K562 (cell line): ENCODE data around the gene ZFPM1. TPM values are rescaled to one million over a fixed set of nuclear protein-coding genes. Genes with fewer than 3 reads are reported as not detected.

Experiments used
- AFF4 ChIP-seq: sonication (generic); formaldehyde crosslinking; IDR thresholded peaks from 2 replicates; pipeline ENCODE4 v1.8.0; 2023; ENCODE audit warnings: mild to moderate bottlenecking, missing genetic modification reagents
- BCOR ChIP-seq: fragments of 450-650 bp; IDR thresholded peaks from 2 replicates; pipeline ENCODE4 v1.6.1; 2016
- BRF2 ChIP-seq: IDR thresholded peaks from 3 replicates; pipeline ENCODE4 v1.6.1; 2011; ENCODE audit warnings: borderline replicate concordance, mild to moderate bottlenecking; ENCODE audit not compliant: insufficient read length, insufficient read depth
- CC2D1A ChIP-seq: fragments of 450-650 bp; IDR thresholded peaks from 2 replicates; pipeline ENCODE4 v1.6.1; 2017; ENCODE audit warnings: mild to moderate bottlenecking
- FUS ChIP-seq: fragments of 200-400 bp; formaldehyde crosslinking; optimal IDR thresholded peaks from 2 replicates; pipeline ENCODE3; 2017; ENCODE audit warnings: low read depth, low read length
- HNRNPLL ChIP-seq: fragments of 200-400 bp; formaldehyde crosslinking; IDR thresholded peaks from 2 replicates; pipeline ENCODE4 v1.6.1; 2017; ENCODE audit warnings: low read length, low read depth, mild to moderate bottlenecking; ENCODE audit not compliant: poor library complexity, severe bottlenecking
- HOXB6 ChIP-seq: fragments of 250-450 bp; sonication (Bioruptor Pico); IDR thresholded peaks from 2 replicates; pipeline ENCODE4 v1.5.1; 2022; ENCODE audit warnings: mild to moderate bottlenecking, borderline replicate concordance
- KLF10 ChIP-seq: fragments of 250-450 bp; sonication (Bioruptor Pico); IDR thresholded peaks from 2 replicates; pipeline ENCODE4 v1.6.1; 2021; ENCODE audit warnings: matching md5 sums
- MITF ChIP-seq: IDR thresholded peaks from 2 replicates; pipeline ENCODE4 v1.6.1; 2014; ENCODE audit warnings: antibody characterized with exemption
- NFE2 ChIP-seq: IDR thresholded peaks from 2 replicates; pipeline ENCODE4 v1.6.1; 2014; ENCODE audit warnings: antibody characterized with exemption, low read depth
- RHOXF2B ChIP-seq: fragments of 250-450 bp; sonication (Bioruptor Pico); conservative IDR thresholded peaks from 2 replicates; pipeline ENCODE4 v1.5.1; 2021
- SMARCE1 ChIP-seq: fragments of 450-650 bp; IDR thresholded peaks from 2 replicates; pipeline ENCODE4 v1.7.1; 2016; ENCODE audit warnings: mild to moderate bottlenecking
- TAF1 ChIP-seq: IDR thresholded peaks from 2 replicates; pipeline ENCODE4 v1.6.1; 2011; ENCODE audit warnings: mild to moderate bottlenecking, low read length, moderate library complexity; ENCODE audit not compliant: insufficient read depth, control insufficient read depth, severe bottlenecking; ENCODE audit errors: extremely low read depth
- ZNF398 ChIP-seq: fragments of 250-450 bp; sonication (Bioruptor Pico); IDR thresholded peaks from 2 replicates; pipeline ENCODE4 v1.8.0; 2021; ENCODE audit warnings: moderate library complexity, mild to moderate bottlenecking, inconsistent platforms
- ZNF518B ChIP-seq: fragments of 250-450 bp; sonication (Bioruptor Pico); IDR thresholded peaks from 2 replicates; pipeline ENCODE4 v1.5.0; 2021; ENCODE audit warnings: mild to moderate bottlenecking, moderate library complexity
- polyA plus RNA-seq, 8 experiments: library from polyadenylated mRNA; depleted of rRNA in 4 of 8; stranded (reverse) in 5 of 8; unstranded in 3 of 8; fragments of >200 nt; fragmentation: Nextera tagmentation in 2 of 8; fragmentation: Illumina TruSeq in 1 of 8; extraction: Ambion mirVana in 2 of 8; extraction: Trizol in 1 of 8; gene quantifications; 2 replicates each; pipeline versions ENCODE4 v1.2.1 to v1.2.3, GENCODE V29; 2011 to 2014; ENCODE audit warnings: inconsistent platforms in 1 of 8, missing spikeins in 1 of 8
- total RNA-seq, 7 experiments: library from RNA; depleted of rRNA in 6 of 7; stranded (reverse); fragments of >200 nt in 6 of 7; fragmentation: Illumina TruSeq in 2 of 7; extraction: Trizol in 2 of 7; gene quantifications; 2 replicates each; pipeline versions ENCODE4 v1.2.1 to v1.2.3, GENCODE V29; 2011 to 2021; ENCODE audit warnings: low replicate concordance in 1 of 7

The ZFPM1 gene
- total and polyA plus RNA-seq, 9 of the 15 experiments (the other 6 are each of a cell fraction or from before 2014, with no cell fraction given), result 0.03 to 35.9 (median 1.4) TPM

DNA sequence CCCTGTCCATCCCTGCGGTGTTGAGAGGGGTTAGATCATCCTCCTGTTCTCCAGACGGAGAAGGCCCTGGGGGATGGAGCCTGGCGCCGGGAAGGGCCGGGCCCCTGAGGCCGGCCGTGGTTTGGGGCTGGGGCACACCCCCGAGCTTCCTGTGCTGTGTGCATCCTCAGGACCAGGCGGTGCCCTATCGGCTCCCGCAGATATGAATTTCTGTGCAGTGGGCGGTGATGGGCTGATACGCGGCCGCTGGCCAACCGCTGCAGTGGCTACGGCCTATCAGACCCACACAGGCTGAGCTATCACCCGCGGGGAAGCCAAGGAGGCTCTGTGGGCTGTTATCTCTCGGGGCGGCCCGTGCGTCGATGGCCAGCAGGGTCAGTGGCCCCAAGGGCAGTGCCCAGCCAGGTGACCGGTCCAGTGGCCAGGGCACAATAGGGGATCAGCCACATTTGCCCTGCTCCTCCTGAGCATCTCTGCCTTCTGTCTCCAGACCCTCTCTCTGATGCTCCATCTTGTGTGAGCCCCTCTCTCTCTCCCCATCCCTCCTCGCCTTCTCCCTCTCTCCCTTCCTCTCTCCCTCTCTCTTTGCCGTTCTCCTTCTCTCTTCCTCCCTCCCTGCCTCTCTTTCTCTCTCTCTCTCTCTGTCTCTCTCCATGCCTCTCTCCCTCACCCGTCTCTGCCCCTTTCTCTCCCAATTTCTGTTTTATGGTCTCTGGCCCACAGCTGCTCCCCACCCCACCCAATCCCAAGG lies 38.7 kb downstream of the ZFPM1 start (continued):
- TF ChIP-seq CC2D1A (peak; percentile 98), NFE2 (no peak; the same call in 1 of the 2 replicates), ZNF518B (CRISPR knock-in tag) (no peak), HNRNPLL (no peak), TAF1 (no peak), HOXB6 (CRISPR knock-in tag) (no peak), BRF2 (no peak), ZNF398 (CRISPR knock-in tag) (no peak), MITF (peak; percentile 57; the same call in 1 of the 2 replicates), RHOXF2B (no peak), AFF4 (CRISPR knock-in tag) (no peak), BCOR (peak; percentile 96), SMARCE1 (peak; percentile 97), KLF10 (no peak), FUS (no peak)
